HG03571 (cell line): Measurements from ENCODE around the gene GTPBP4.

Source experiments
- ATAC-seq: cut with Tn5 transposase; IDR thresholded peaks from one replicate; pipeline ENCODE4 v1.9.1; 2021; ENCODE audit not compliant: unreplicated experiment

Gene GTPBP4

GRCh38 chr10:987870-988666, at the start of gene GTPBP4:
GTPBP4 (plus strand) TSS chr10:988434; CDS start chr10:988480, 46 bp downstream.
- ATAC-seq: peak; percentile 95

GRCh38 chr10:938941-939678, 49.1 kb upstream of the GTPBP4 start:
- no peak for ATAC-seq

GRCh38 chr10:943334-944033, 44.8 kb upstream of the GTPBP4 start:
- ATAC-seq: peak; percentile 66

GRCh38 chr10:944034-944831, 44.0 kb upstream of the GTPBP4 start:
- no peak for ATAC-seq

- ATAC-seq: no peak
Observed at GRCh38 chr10:945778-946177, 42.5 kb upstream of the GTPBP4 start.

- no peak for ATAC-seq
Observed at GRCh38 chr10:947051-947450, 41.2 kb upstream of the GTPBP4 start.

GRCh38 chr10:947881-948280, 40.4 kb upstream of the GTPBP4 start:
- no peak for ATAC-seq

GRCh38 chr10:948347-948746, 39.9 kb upstream of the GTPBP4 start:
- no peak for ATAC-seq

GRCh38 chr10:949446-949845, 38.8 kb upstream of the GTPBP4 start:
- ATAC-seq: no peak

- ATAC-seq: no peak
Observed at GRCh38 chr10:953836-954235, 34.4 kb upstream of the GTPBP4 start.

- no peak for ATAC-seq
Observed at GRCh38 chr10:954396-954795, 33.8 kb upstream of the GTPBP4 start.

GRCh38 chr10:955127-955819, 33.0 kb upstream of the GTPBP4 start:
- ATAC-seq: no peak

GRCh38 chr10:955820-956217, 32.4 kb upstream of the GTPBP4 start:
- ATAC-seq: no peak

GRCh38 chr10:958106-958505, 30.1 kb upstream of the GTPBP4 start:
- no peak for ATAC-seq

- ATAC-seq: no peak
Observed at GRCh38 chr10:958856-959255, 29.4 kb upstream of the GTPBP4 start.

GRCh38 chr10:962342-962741, 25.9 kb upstream of the GTPBP4 start:
- no peak for ATAC-seq

GRCh38 chr10:963186-963585, 25.0 kb upstream of the GTPBP4 start:
- ATAC-seq: no peak

GRCh38 chr10:963655-964054, 24.6 kb upstream of the GTPBP4 start:
- ATAC-seq: no peak

GRCh38 chr10:964321-964987, 23.8 kb upstream of the GTPBP4 start:
- ATAC-seq: no peak

GRCh38 chr10:964988-965417, 23.2 kb upstream of the GTPBP4 start:
- ATAC-seq: no peak
